B cell (primary cell): ENCODE measurements around the gene FBXO41. TPM values are rescaled to one million over a fixed set of nuclear protein-coding genes. Genes with fewer than 3 reads are reported as not detected.

Experiments
- ATAC-seq: fragments of 200-7000 bp; cut with Tn5 transposase; one replicate; pipeline ENCODE4 v1.10.0; 2021; ENCODE audit warnings: low read depth, mild to moderate bottlenecking, moderate number of reproducible peaks, moderate library complexity
- CTCF ChIA-PET: fragments of 350-600 bp; sonication (Branson Sonifier 250); formaldehyde crosslinking; loops from one replicate; lab custom pipeline; 2021; ENCODE audit warnings: antibody characterized with exemption, inconsistent platforms; lab: Charles Lee
- POLR2A ChIA-PET: fragments of 350-600 bp; sonication (Branson Sonifier 250); formaldehyde crosslinking; loops from one replicate; lab custom pipeline; 2021; ENCODE audit warnings: antibody characterized with exemption; lab: Charles Lee
- DNase-seq: peaks from one replicate; pipeline ENCODE4 v3.0.0; 2013
- H2AFZ ChIP-seq: 2 replicates; pipeline ENCODE4 v1.6.1; 2012; ENCODE audit warnings: mild to moderate bottlenecking, low read depth, low read length; ENCODE audit not compliant: insufficient read depth, poor library complexity, severe bottlenecking
- H3K27ac ChIP-seq, 2 donors: 1 replicate in 1 of 2; 2 replicates in 1 of 2; pipeline ENCODE4 v1.5.1; 2012 to 2013; ENCODE audit warnings: low read length in 2 of 2, mild to moderate bottlenecking in 2 of 2, moderate library complexity in 1 of 2
- H3K27me3 ChIP-seq, 4 experiments: fragments of 200-600 bp in 1 of 4; sonication (generic) in 1 of 4; replicated peaks in 1 of 4; 1 replicate in 2 of 4; 2 replicates in 2 of 4; pipeline versions ENCODE4 v1.6.1 to v1.7.0; 2013 to 2016; ENCODE audit warnings: low read length in 3 of 4, mild to moderate bottlenecking in 2 of 4, mixed read lengths in 1 of 4, moderate library complexity in 1 of 4; ENCODE audit not compliant: insufficient read depth in 4 of 4, control insufficient read depth in 3 of 4; ENCODE audit errors: control extremely low read depth in 1 of 4
- H3K36me3 ChIP-seq, 2 experiments: replicated peaks in 1 of 2; 1 replicate in 1 of 2; 2 replicates in 1 of 2; pipeline versions ENCODE4 v1.6.1 to v1.7.1; 2013; ENCODE audit warnings: low read length in 1 of 2; ENCODE audit not compliant: insufficient read depth in 2 of 2, control insufficient read depth in 1 of 2; ENCODE audit errors: control extremely low read depth in 1 of 2, extremely low read depth in 1 of 2
- H3K4me1 ChIP-seq, 2 donors: fragments of 200-600 bp in 1 of 2; sonication (generic) in 1 of 2; 1 replicate in 1 of 2; 2 replicates in 1 of 2; pipeline versions ENCODE4 v1.5.1 to v1.6.1; 2013 to 2017; ENCODE audit warnings: low read length in 2 of 2; ENCODE audit not compliant: control insufficient read depth in 2 of 2, insufficient read depth in 2 of 2
- H3K4me2 ChIP-seq: replicated peaks from 2 replicates; pipeline ENCODE3; 2012; ENCODE audit warnings: mild to moderate bottlenecking, low read depth, low read length; ENCODE audit not compliant: poor library complexity, severe bottlenecking
- H3K4me3 ChIP-seq, 5 experiments: fragments of 200-600 bp in 1 of 5; sonication (generic) in 1 of 5; 1 replicate in 3 of 5; 2 replicates in 2 of 5; pipeline versions ENCODE4 v1.5.1 to v1.7.0; 2011 to 2016; ENCODE audit warnings: low read length in 4 of 5, mild to moderate bottlenecking in 4 of 5, low read depth in 2 of 5, control low read depth in 1 of 5, moderate library complexity in 1 of 5; ENCODE audit not compliant: insufficient read depth in 1 of 5; ENCODE audit errors: control extremely low read depth in 1 of 5, extremely low read depth in 1 of 5
- H3K79me2 ChIP-seq: fragments of 200-600 bp; sonication (generic); one replicate; pipeline ENCODE4 v1.6.0; 2016; ENCODE audit warnings: low read length; ENCODE audit not compliant: control insufficient read depth, insufficient read depth
- H3K9ac ChIP-seq: fragments of 200-600 bp; sonication (generic); 2 replicates; pipeline ENCODE4 v1.6.1; 2017; ENCODE audit warnings: mild to moderate bottlenecking, low read length, moderate library complexity
- H3K9me3 ChIP-seq, 3 donors: one replicate each; pipeline versions ENCODE4 v1.6.1 to v1.7.1; 2013; ENCODE audit warnings: low read length in 2 of 3; ENCODE audit not compliant: control insufficient read depth in 2 of 3, insufficient read depth in 1 of 3; ENCODE audit errors: control extremely low read depth in 1 of 3
- H4K20me1 ChIP-seq: 2 replicates; pipeline ENCODE4 v1.6.0; 2012; ENCODE audit warnings: mild to moderate bottlenecking, low read length; ENCODE audit not compliant: insufficient read depth, control insufficient read depth, poor library complexity, severe bottlenecking
- H3K27ac Mint-ChIP-seq: one replicate; pipeline ENCODE4 v1.8.0; 2021; ENCODE audit warnings: mixed read lengths
- H3K27me3 Mint-ChIP-seq: one replicate; pipeline ENCODE4 v1.8.0; 2021; ENCODE audit warnings: mixed read lengths
- H3K4me1 Mint-ChIP-seq: one replicate; pipeline ENCODE4 v1.8.0; 2021; ENCODE audit warnings: mixed read lengths
- H3K4me3 Mint-ChIP-seq: one replicate; pipeline ENCODE4 v1.8.0; 2021; ENCODE audit warnings: mixed read lengths
- H3K9me3 Mint-ChIP-seq: one replicate; pipeline ENCODE4 v1.8.0; 2022; ENCODE audit warnings: mixed read lengths; ENCODE audit not compliant: insufficient read depth
- CTCF ChIP-seq: fragments of 200-600 bp; IDR thresholded peaks from one replicate; pipeline ENCODE4 v1.8.0; 2022; ENCODE audit warnings: antibody characterized with exemption, mild to moderate bottlenecking
- EZH2 ChIP-seq: IDR thresholded peaks from 2 replicates; pipeline ENCODE4 v1.6.1; 2012; ENCODE audit warnings: borderline replicate concordance, low read depth, mild to moderate bottlenecking, moderate library complexity, low read length; ENCODE audit not compliant: insufficient read depth, poor library complexity, severe bottlenecking
- WGBS: methylation state at CpG from one replicate; pipeline ENCODE4 v1.1.5; 2013; ENCODE audit warnings: missing lambda C conversion rate; ENCODE audit not compliant: insufficient coverage; 5-methylcytosine and 5-hydroxymethylcytosine counted together
- intact Hi-C: fragments of 100-400 bp; cut with micrococcal nuclease; formaldehyde crosslinking; loops from one replicate; pipeline ENCODE4 v1.10.0; 2022
- polyA plus RNA-seq: library from polyadenylated mRNA; depleted of rRNA; stranded (reverse); fragments of >200 nt; gene quantifications from 2 replicates; pipeline ENCODE4 v1.2.3, GENCODE V29; 2012
- total RNA-seq, 2 donors: library from RNA; stranded (reverse); fragments of 120-200 nt in 1 of 2; gene quantifications; 1 replicate in 1 of 2; 2 replicates in 1 of 2; pipeline versions ENCODE4 v1.2.3 to v1.2.4, GENCODE V29; 2013 to 2022

Gene FBXO41
- total and polyA plus RNA-seq, 2 donors (not counting 1 experiment from before 2014, with no cell fraction given): 25.2 to 29.6 TPM

DNA sequence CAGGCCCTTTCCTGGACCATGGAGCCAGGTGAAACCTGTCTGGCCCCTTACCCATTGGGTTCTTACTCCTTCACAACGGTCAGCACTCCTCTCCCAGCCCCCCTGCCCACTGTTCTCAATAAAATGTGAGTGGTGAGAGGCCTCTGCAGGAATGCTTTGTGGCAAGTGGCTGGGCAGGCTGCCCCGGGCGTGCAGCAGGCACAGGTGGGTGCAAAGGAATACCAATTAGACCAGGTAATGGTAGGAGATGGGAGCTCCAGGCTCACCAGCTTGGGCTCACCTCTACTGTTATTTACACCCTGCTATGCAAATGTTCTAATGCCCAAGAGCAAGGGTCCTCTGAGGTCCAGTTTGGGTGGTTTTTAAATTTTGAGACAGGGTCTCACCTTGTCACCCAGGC, 57.2 kb downstream of the FBXO41 start:
- no peak for DNase-seq
- H3K4me1 Mint-ChIP-seq: no peaks in the 10 kb centered on the region
- CTCF ChIA-PET: interaction anchor here (1.5 to 2.3 kb wide), 2 partner anchors 14 to 159 kb away, joined by 3 to 7 read pairs; partner anchors contain the start of genes ALMS1 and SMYD5
- intact Hi-C loops: no loop called here
- H3K9me3 ChIP-seq: no peaks in the 10 kb centered on the region
- no peaks in the 10 kb centered on the region for H3K9me3 Mint-ChIP-seq
- WGBS: no CpG with 5 or more reads among the region's 3 CpGs
- TF ChIP-seq EZH2 (no peak), CTCF (no peak)
- H3K36me3 ChIP-seq: peaks cover 0 to 25% of the 10 kb centered on the region in 2 experiments
- no peak for ATAC-seq
- no peaks in the 10 kb centered on the region for H3K4me1 ChIP-seq
- H3K79me2 ChIP-seq: no peaks in the 10 kb centered on the region
- no peak overlapping the region for H3K27ac Mint-ChIP-seq
- no peak overlapping the region for H3K4me2 ChIP-seq
- H3K4me3 ChIP-seq: no peak overlapping the region
- H3K27me3 Mint-ChIP-seq: no peaks in the 10 kb centered on the region
- no peaks in the 10 kb centered on the region for H3K27me3 ChIP-seq
- POLR2A ChIA-PET: no interaction called here
- H4K20me1 ChIP-seq: no peaks in the 10 kb centered on the region
- H3K9ac ChIP-seq: no peak overlapping the region
- H3K27ac ChIP-seq: no peak overlapping the region
- H2AFZ ChIP-seq: no peak overlapping the region
- no peak overlapping the region for H3K4me3 Mint-ChIP-seq

- peaks cover 0 to 39% of the 10 kb centered on the region in 2 experiments for H3K36me3 ChIP-seq
- no peak overlapping the region for H3K4me3 ChIP-seq
- no peak overlapping the region for H3K9ac ChIP-seq
- no peaks in the 10 kb centered on the region for H3K4me1 ChIP-seq
- intact Hi-C loops: no loop called here
- no peak overlapping the region for H3K27ac ChIP-seq
- no peaks in the 10 kb centered on the region for H3K27me3 Mint-ChIP-seq
- ChIA-PET POLR2A (no interaction called here), CTCF (interaction anchor here (0.9 kb wide), 1 partner anchor 13 kb away, joined by 4 read pairs; no protein-coding TSS in a partner anchor)
- no peak overlapping the region for H3K4me2 ChIP-seq
- H3K27ac Mint-ChIP-seq: no peak overlapping the region
- no peaks in the 10 kb centered on the region for H3K9me3 Mint-ChIP-seq
- H3K9me3 ChIP-seq: no peaks in the 10 kb centered on the region
- DNase-seq: no peak
- H3K4me1 Mint-ChIP-seq: no peaks in the 10 kb centered on the region
- no peak for ATAC-seq
- no peaks in the 10 kb centered on the region for H3K79me2 ChIP-seq
- WGBS: 48% methylated on average over 4 of the region's 9 CpGs
- no peak overlapping the region for H3K4me3 Mint-ChIP-seq
- TF ChIP-seq EZH2: no peak
- no peak for TF ChIP-seq CTCF
- H3K27me3 ChIP-seq: no peaks in the 10 kb centered on the region
- H2AFZ ChIP-seq: no peak overlapping the region
- H4K20me1 ChIP-seq: no peaks in the 10 kb centered on the region
These were observed 58.5 kb downstream of the FBXO41 start for GRCh38 chr2:73225513-73226360.
